Esophagus squamous epithelium (tissue), 4 donors: ENCODE measurements around the gene SPON2.

ENCODE experiments used
- CTCF ChIP-seq, 6 experiments: fragments of 450-650 bp in 4 of 6; fragments of 200-600 bp in 2 of 6; sonication (generic) in 2 of 6; IDR thresholded peaks; one replicate each; pipeline ENCODE4 v1.5.1; 2016 to 2019; ENCODE audit warnings: antibody characterized with exemption in 6 of 6, mild to moderate bottlenecking in 4 of 6, moderate library complexity in 4 of 6
- POLR2A ChIP-seq, 4 donors: fragments of 450-650 bp; IDR thresholded peaks; one replicate each; pipeline ENCODE4 v1.6.1; 2017; ENCODE audit warnings: antibody characterized with exemption in 4 of 4, mild to moderate bottlenecking in 4 of 4, moderate library complexity in 3 of 4

GRCh38 chr4:1204286-1204827, 32.0 kb upstream of the SPON2 start:
- no peak for TF ChIP-seq POLR2A (IDR thresholded peaks at IDR 0.05)
- TF ChIP-seq CTCF (IDR thresholded peaks at IDR 0.05), result no peak
